Brain pericyte (primary cell): ENCODE measurements around the gene AUNIP.

Experiments used
- DNase-seq: peaks from one replicate; pipeline ENCODE4 v3.0.0-alpha.2; 2012; ENCODE audit warnings: low read depth, low spot score

AUNIP gene

GRCh38 chr1:25889470-25889869 is 30.2 kb upstream of the AUNIP start:
- DNase-seq = no peak

GRCh38 chr1:25888426-25888987 is 29.2 kb upstream of the AUNIP start:
- no peak for DNase-seq

- DNase-seq = no peak
Observed at GRCh38 chr1:25885602-25886001, 26.3 kb upstream of the AUNIP start.

GRCh38 chr1:25881266-25881665 is 22.0 kb upstream of the AUNIP start:
- DNase-seq = no peak

GRCh38 chr1:25880518-25880917 is 21.3 kb upstream of the AUNIP start:
- no peak for DNase-seq

- no peak for DNase-seq
Observed at GRCh38 chr1:25879675-25880074, 20.4 kb upstream of the AUNIP start.

DNA sequence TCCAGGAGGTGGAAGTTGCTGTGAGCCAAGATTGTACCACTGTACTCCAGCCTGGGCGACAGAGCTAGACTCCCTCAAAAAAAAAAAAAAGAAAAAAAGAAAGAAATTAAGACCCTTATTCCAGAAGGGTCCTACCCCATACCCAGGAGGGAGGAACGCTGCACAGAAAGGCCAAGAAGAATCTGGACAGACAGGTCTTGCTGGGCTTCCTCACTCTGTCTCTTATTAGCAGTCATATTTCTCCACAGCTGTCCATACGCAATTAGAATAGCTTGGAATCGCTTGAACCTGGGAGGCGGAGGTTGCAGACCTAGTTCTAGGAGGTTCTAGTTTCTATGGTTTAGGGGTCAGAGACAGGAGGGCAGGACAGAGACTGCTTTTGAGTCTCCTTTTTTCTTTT is 19.4 kb upstream of the AUNIP start:
- DNase-seq = no peak

DNA sequence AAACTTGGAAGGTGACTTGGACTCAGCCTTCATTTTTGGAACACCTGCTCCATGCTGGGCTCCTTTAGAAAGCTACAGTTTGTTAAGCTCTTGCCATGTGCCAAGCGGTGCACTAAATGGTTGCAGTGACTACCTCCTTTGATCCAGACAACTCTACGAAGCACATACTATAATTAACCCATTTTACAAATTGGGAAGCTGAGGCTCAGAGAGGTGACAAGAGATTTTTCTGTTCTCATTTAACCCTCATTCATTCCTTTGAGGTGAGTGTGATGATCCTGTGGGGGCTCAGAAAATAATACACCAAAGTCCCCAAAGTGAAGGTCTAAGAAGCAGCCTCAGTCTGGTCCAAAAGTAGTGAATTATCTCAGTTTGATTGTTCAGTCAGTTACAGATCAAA is 17.9 kb upstream of the AUNIP start:
- no peak for DNase-seq

- no peak for DNase-seq
Observed at GRCh38 chr1:25876693-25877077, 17.4 kb upstream of the AUNIP start.

GRCh38 chr1:25875856-25876692 is 16.8 kb upstream of the AUNIP start:
- no peak for DNase-seq

DNA sequence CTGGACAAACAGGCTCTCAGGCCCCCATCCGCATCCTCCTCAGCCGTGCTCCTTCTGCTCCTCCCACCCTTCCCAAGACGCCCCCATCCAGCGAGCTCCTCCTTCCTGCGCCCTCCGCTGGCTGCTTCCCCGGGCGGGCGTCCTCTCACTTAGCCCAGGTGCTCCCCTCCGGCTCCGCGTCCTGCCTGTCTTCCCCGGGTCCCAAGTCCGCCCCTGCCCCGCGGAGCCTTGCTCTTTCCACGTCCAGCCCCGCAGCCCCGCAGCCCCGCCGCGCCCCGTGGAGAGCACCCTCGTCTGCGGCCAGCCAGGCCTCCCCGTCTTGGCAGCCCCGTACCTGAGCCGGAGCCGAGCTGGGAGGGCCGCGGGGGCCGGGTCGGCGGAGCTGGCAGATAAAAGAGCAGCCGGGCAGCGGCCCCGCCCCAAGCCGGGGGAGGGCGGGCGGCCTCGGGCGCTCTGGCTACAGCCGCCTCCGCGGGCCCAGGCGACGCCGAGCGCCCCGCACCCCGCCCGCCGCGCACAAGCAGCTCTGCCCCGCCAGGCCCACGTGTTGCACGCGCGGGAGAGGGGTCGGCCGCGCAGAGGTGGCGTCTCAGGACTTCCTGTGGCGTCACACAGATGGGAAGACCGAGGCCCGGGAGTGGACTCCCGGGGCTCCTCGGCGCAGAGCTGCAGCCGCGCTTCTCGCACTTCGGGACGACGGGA is 16.0 kb upstream of the AUNIP start, which contains the start of gene PAQR7:
Gene PAQR7, minus strand, starts transcription at position 555 of the 702 bp plus-strand sequence. CDS start 11,869 bp downstream, outside the sequence.
- DNase-seq = no peak

DNA sequence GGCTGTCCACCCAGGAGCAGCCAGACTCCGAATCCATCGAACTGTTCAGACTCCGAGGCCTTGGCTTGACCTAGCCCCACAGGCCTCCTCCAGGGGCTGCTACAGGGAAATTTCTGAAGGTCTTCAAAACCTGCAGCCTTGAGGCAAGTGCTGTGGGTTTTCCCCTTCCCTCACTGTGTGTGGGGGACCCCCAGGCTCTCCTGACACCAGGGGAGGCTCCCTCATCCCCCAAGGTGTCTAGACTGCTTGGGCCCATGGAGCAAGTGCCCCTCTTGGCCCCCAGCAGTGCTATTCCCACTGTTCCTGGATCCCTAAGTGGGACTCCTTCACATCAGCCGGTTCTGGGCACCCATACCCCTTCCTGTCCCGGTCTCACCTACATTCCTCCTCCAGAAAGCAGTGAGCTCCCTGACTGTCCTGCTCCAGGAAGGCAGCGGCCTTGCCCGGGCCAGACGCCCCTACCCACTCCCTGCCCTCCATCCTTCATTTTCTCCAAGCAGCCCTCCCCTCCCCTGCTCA is 15.4 kb upstream of the AUNIP start:
- DNase-seq = no peak

- DNase-seq = no peak
Observed at GRCh38 chr1:25874209-25874608, 15.0 kb upstream of the AUNIP start.

GRCh38 chr1:25873120-25873519 is 13.9 kb upstream of the AUNIP start:
- no peak for DNase-seq

DNA sequence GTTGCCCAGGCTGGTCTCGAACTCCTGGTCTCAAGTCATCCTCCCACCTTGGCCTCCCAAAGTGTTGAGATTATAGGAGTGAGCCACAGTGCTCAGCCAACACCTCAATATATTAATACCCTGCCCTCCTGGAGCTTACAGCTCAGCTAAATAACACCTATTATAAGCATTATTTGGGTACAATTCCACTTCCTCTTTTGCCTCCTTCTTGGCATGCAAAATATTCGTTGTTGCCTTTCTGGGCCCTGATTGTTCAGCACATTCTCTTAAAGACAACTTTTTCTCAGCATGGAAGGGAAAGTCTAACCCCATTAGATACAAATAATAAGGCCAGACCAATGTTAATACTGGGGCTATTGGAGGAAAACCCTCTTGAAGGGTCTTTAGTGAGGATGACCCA is 13.5 kb upstream of the AUNIP start:
- DNase-seq = no peak

GRCh38 chr1:25871704-25872494 is 12.6 kb upstream of the AUNIP start:
- DNase-seq = no peak

GRCh38 chr1:25871086-25871703 is 11.9 kb upstream of the AUNIP start:
- DNase-seq = no peak

- no peak for DNase-seq
Observed at GRCh38 chr1:25870614-25871013, 11.4 kb upstream of the AUNIP start.

GRCh38 chr1:25869909-25870606 is 10.8 kb upstream of the AUNIP start:
- no peak for DNase-seq

GRCh38 chr1:25867210-25867991 is 8.1 kb upstream of the AUNIP start:
- DNase-seq = no peak
